ENCODE measurements around the gene ACSM5. TPM values are rescaled to one million over a fixed set of nuclear protein-coding genes. Genes with fewer than 3 reads are reported as not detected.
"Not testable (repeated sequence)": the region's sequence is repeated elsewhere in the genome, so short reads cannot be mapped to it uniquely, and the experiment has no call there.

Gene ACSM5
- total RNA-seq, 2 experiments from 2014 or later: not detected

GRCh38 chr16:20423772-20424128, 14.4 kb downstream of the ACSM5 start:
- H3K36me3 ChIP-seq (ENCODE audit: insufficient read depth, low read length); H3K27ac Mint-ChIP-seq; H3K27me3 Mint-ChIP-seq; CTCF ChIA-PET; DNase-seq; H3K4me3 ChIP-seq (ENCODE audit: low read length); H3K27ac ChIP-seq (ENCODE audit: low read depth in 1 of 2, low read length in 2 of 2); H3K4me3 Mint-ChIP-seq; H3K4me1 ChIP-seq (ENCODE audit: insufficient read depth, low read length); intact Hi-C loops (cut with DNase I, micrococcal nuclease); POLR2A ChIA-PET; H3K4me1 Mint-ChIP-seq (ENCODE audit: low read depth); ATAC-seq (ENCODE audit: poor library complexity); H3K9me3 Mint-ChIP-seq; H3K27me3 ChIP-seq (ENCODE audit: control insufficient read depth in 1 of 2, insufficient read depth in 2 of 2, low read length in 2 of 2); H3K36me3 Mint-ChIP-seq (ENCODE audit: low read depth); H3K9me3 ChIP-seq (ENCODE audit: control insufficient read depth in 1 of 2, insufficient read depth in 1 of 2, low read length in 2 of 2): not testable (repeated sequence)

GRCh38 chr16:20424129-20424866, 15.0 kb downstream of the ACSM5 start:
- ATAC-seq (ENCODE audit: poor library complexity) (no peak), DNase-seq (no peak)
- Histone ChIP-seq H3K4me1 (ENCODE audit: insufficient read depth, low read length) (no peaks in the 10 kb centered on the region), H3K36me3 (ENCODE audit: insufficient read depth, low read length) (no peaks in the 10 kb centered on the region), H3K4me3 (ENCODE audit: low read length) (no peak overlapping the region), H3K27ac (ENCODE audit: low read depth in 1 of 2, low read length in 2 of 2) (no peak overlapping the region), H3K27me3 (ENCODE audit: control insufficient read depth in 1 of 2, insufficient read depth in 2 of 2, low read length in 2 of 2) (no peaks in the 10 kb centered on the region), H3K9me3 (ENCODE audit: control insufficient read depth in 1 of 2, insufficient read depth in 1 of 2, low read length in 2 of 2) (no peaks in the 10 kb centered on the region)
- Mint-ChIP-seq H3K4me1 (ENCODE audit: low read depth) (no peaks in the 10 kb centered on the region), H3K27ac (no peak overlapping the region), H3K27me3 (peaks cover 6% of the 10 kb centered on the region), H3K4me3 (no peak overlapping the region), H3K9me3 (no peaks in the 10 kb centered on the region), H3K36me3 (ENCODE audit: low read depth) (no peaks in the 10 kb centered on the region)
- intact Hi-C loops (cut with DNase I, micrococcal nuclease): no loop called here
- ChIA-PET POLR2A (no interaction called here), CTCF (no interaction called here)
- no peak for TF ChIP-seq CTCF (IDR thresholded peaks at IDR 0.05)

- H3K4me1 Mint-ChIP-seq (ENCODE audit: low read depth); H3K9me3 ChIP-seq (ENCODE audit: control insufficient read depth in 1 of 2, insufficient read depth in 1 of 2, low read length in 2 of 2); H3K27me3 ChIP-seq (ENCODE audit: control insufficient read depth in 1 of 2, insufficient read depth in 2 of 2, low read length in 2 of 2); H3K27ac Mint-ChIP-seq; H3K9me3 Mint-ChIP-seq; H3K4me1 ChIP-seq (ENCODE audit: insufficient read depth, low read length); H3K4me3 Mint-ChIP-seq; CTCF ChIA-PET; H3K4me3 ChIP-seq (ENCODE audit: low read length); H3K36me3 Mint-ChIP-seq (ENCODE audit: low read depth); intact Hi-C loops (cut with DNase I, micrococcal nuclease); H3K27me3 Mint-ChIP-seq; POLR2A ChIA-PET; H3K27ac ChIP-seq (ENCODE audit: low read depth in 1 of 2, low read length in 2 of 2); H3K36me3 ChIP-seq (ENCODE audit: insufficient read depth, low read length); ATAC-seq (ENCODE audit: poor library complexity); DNase-seq: not testable (repeated sequence)
Observed at GRCh38 chr16:20427401-20427797, 18.1 kb downstream of the ACSM5 start.

- H3K4me1 ChIP-seq (ENCODE audit: insufficient read depth, low read length); ATAC-seq (ENCODE audit: poor library complexity); H3K27ac Mint-ChIP-seq; DNase-seq; H3K27me3 ChIP-seq (ENCODE audit: control insufficient read depth in 1 of 2, insufficient read depth in 2 of 2, low read length in 2 of 2); intact Hi-C loops (cut with DNase I, micrococcal nuclease); H3K4me1 Mint-ChIP-seq (ENCODE audit: low read depth); H3K4me3 Mint-ChIP-seq; H3K9me3 Mint-ChIP-seq; H3K27ac ChIP-seq (ENCODE audit: low read depth in 1 of 2, low read length in 2 of 2); H3K9me3 ChIP-seq (ENCODE audit: control insufficient read depth in 1 of 2, insufficient read depth in 1 of 2, low read length in 2 of 2); CTCF ChIA-PET; H3K4me3 ChIP-seq (ENCODE audit: low read length); H3K27me3 Mint-ChIP-seq; H3K36me3 Mint-ChIP-seq (ENCODE audit: low read depth); POLR2A ChIA-PET; H3K36me3 ChIP-seq (ENCODE audit: insufficient read depth, low read length): not testable (repeated sequence)
Observed at GRCh38 chr16:20429499-20429898, 20.2 kb downstream of the ACSM5 start.

GRCh38 chr16:20430480-20430879, 21.1 kb downstream of the ACSM5 start:
- H3K4me3 ChIP-seq (ENCODE audit: low read length); H3K4me1 ChIP-seq (ENCODE audit: insufficient read depth, low read length); H3K27ac ChIP-seq (ENCODE audit: low read depth in 1 of 2, low read length in 2 of 2); H3K36me3 Mint-ChIP-seq (ENCODE audit: low read depth); POLR2A ChIA-PET; H3K4me1 Mint-ChIP-seq (ENCODE audit: low read depth); DNase-seq; H3K27me3 Mint-ChIP-seq; H3K36me3 ChIP-seq (ENCODE audit: insufficient read depth, low read length); H3K9me3 Mint-ChIP-seq; H3K4me3 Mint-ChIP-seq; ATAC-seq (ENCODE audit: poor library complexity); H3K27me3 ChIP-seq (ENCODE audit: control insufficient read depth in 1 of 2, insufficient read depth in 2 of 2, low read length in 2 of 2); H3K9me3 ChIP-seq (ENCODE audit: control insufficient read depth in 1 of 2, insufficient read depth in 1 of 2, low read length in 2 of 2); CTCF ChIA-PET; H3K27ac Mint-ChIP-seq: not testable (repeated sequence)
- intact Hi-C loops (cut with DNase I, micrococcal nuclease): loop anchor here (10.0 kb wide), 1 partner anchor 154 kb away; no protein-coding TSS in a partner anchor
